OCI-LY7 (cell line): ENCODE results near the gene TRIM59. TPM values are rescaled to one million over a fixed set of nuclear protein-coding genes. Genes with fewer than 3 reads are reported as not detected.

Experiments
- BruUV-seq: library from RNA; stranded (reverse); fragments of 400-500 nt; replicated peaks from 2 replicates; lab custom pipeline; 2021; lab: Mats Ljungman, UMichigan
- CTCF ChIA-PET: fragments of 300-600 bp; sonication (Branson Sonifier 250); formaldehyde crosslinking; loops from one replicate; lab custom pipeline; 2022; ENCODE audit warnings: antibody characterized with exemption; ENCODE audit not compliant: unreplicated experiment; lab: Charles Lee
- POLR2A ChIA-PET: fragments of 300-600 bp; sonication (Branson Sonifier 250); formaldehyde crosslinking; loops from one replicate; lab custom pipeline; 2022; ENCODE audit warnings: antibody characterized with exemption; lab: Charles Lee
- DNase-seq: peaks from one replicate; pipeline ENCODE4 v3.0.0-alpha.2; 2015; ENCODE audit warnings: low spot score
- H2AFZ ChIP-seq: fragments of 200-600 bp; sonication (generic), shearing (Covaris generic); 2 replicates; pipeline ENCODE4 v1.6.1; 2014; ENCODE audit warnings: mild to moderate bottlenecking, antibody characterized with exemption, low read length, moderate library complexity
- H3K27ac ChIP-seq: fragments of 200-600 bp; sonication (generic); 2 replicates; pipeline ENCODE4 v1.5.1; 2014; ENCODE audit warnings: mixed run types, low read depth, mild to moderate bottlenecking, moderate library complexity, low read length, inconsistent platforms; ENCODE audit not compliant: poor library complexity, severe bottlenecking
- H3K36me3 ChIP-seq: fragments of 200-600 bp; sonication (generic); 2 replicates; pipeline ENCODE4 v1.6.1; 2014; ENCODE audit warnings: mild to moderate bottlenecking, antibody characterized with exemption, low read length, moderate library complexity, mixed read lengths; ENCODE audit not compliant: insufficient read depth
- H3K4me1 ChIP-seq: fragments of 200-600 bp; sonication (generic); 2 replicates; pipeline ENCODE4 v1.5.1; 2014; ENCODE audit warnings: mild to moderate bottlenecking, low read length; ENCODE audit not compliant: insufficient read depth, poor library complexity, severe bottlenecking
- H3K4me2 ChIP-seq: fragments of 200-600 bp; sonication (generic); 2 replicates; pipeline ENCODE4 v1.6.1; 2014; ENCODE audit warnings: mild to moderate bottlenecking, low read length
- H3K4me3 ChIP-seq: fragments of 200-600 bp; sonication (generic); 2 replicates; pipeline ENCODE4 v1.5.1; 2014; ENCODE audit warnings: mild to moderate bottlenecking, low read depth, low read length; ENCODE audit not compliant: poor library complexity, severe bottlenecking
- H3K79me2 ChIP-seq: fragments of 200-600 bp; sonication (generic); 2 replicates; pipeline ENCODE4 v1.6.1; 2016; ENCODE audit warnings: low read depth, mild to moderate bottlenecking, low read length, moderate library complexity, mixed read lengths; ENCODE audit not compliant: insufficient read depth
- H3K9me2 ChIP-seq: fragments of 200-600 bp; sonication (generic); 2 replicates; pipeline ENCODE4 v1.6.1; 2016; ENCODE audit warnings: mild to moderate bottlenecking, low read length, mixed read lengths; ENCODE audit not compliant: insufficient read depth
- H3K9me3 ChIP-seq: fragments of 200-600 bp; sonication (generic); 2 replicates; pipeline ENCODE4 v1.6.1; 2014; ENCODE audit warnings: mild to moderate bottlenecking, mixed run types, low read length, mixed read lengths
- H4K20me1 ChIP-seq: fragments of 200-600 bp; sonication (generic); 2 replicates; pipeline ENCODE4 v1.6.1; 2014; ENCODE audit warnings: mild to moderate bottlenecking, antibody characterized with exemption, low read length, moderate library complexity, mixed read lengths; ENCODE audit not compliant: insufficient read depth
- CTCF ChIP-seq: fragments of 200-600 bp; sonication (generic); conservative IDR thresholded peaks from 2 replicates; pipeline ENCODE4 v1.5.1; 2014; ENCODE audit warnings: mild to moderate bottlenecking, antibody characterized with exemption, low read length, moderate library complexity, mixed read lengths
- EZH2phosphoT487 ChIP-seq: fragments of 200-600 bp; sonication (generic); IDR thresholded peaks from 2 replicates; pipeline ENCODE4 v1.6.1; 2018; ENCODE audit warnings: low read depth, borderline replicate concordance, mild to moderate bottlenecking, mixed run types, antibody characterized with exemption, low read length, moderate library complexity, mixed read lengths
- intact Hi-C: fragments of 100-400 bp; cut with micrococcal nuclease; formaldehyde crosslinking; loops from one replicate; pipeline ENCODE4 v1.10.0; 2022; ENCODE audit not compliant: unreplicated experiment
- total RNA-seq, 2 experiments: library from RNA; depleted of rRNA in 1 of 2; stranded (reverse); fragments of >200 nt in 1 of 2; shearing (Covaris generic) in 1 of 2; gene quantifications; 2 replicates each; pipeline ENCODE4 v1.2.3, GENCODE V29; 2014 to 2022

The TRIM59 gene
- total RNA-seq, 2 experiments from 2014 or later: 28.7 to 46.9 TPM

GRCh38 chr3:160417311-160417710, 32.3 kb downstream of the TRIM59 start:
- Histone ChIP-seq H3K9me3 (no peaks in the 10 kb centered on the region), H4K20me1 (peaks cover 46% of the 10 kb centered on the region; the same call in 1 of the 2 replicates), H3K36me3 (peaks cover 99% of the 10 kb centered on the region), H3K4me2 (no peak overlapping the region), H2AFZ (no peak overlapping the region), H3K4me1 (no peaks in the 10 kb centered on the region), H3K9me2 (no peaks in the 10 kb centered on the region), H3K79me2 (peaks cover 93% of the 10 kb centered on the region), H3K27ac (no peak overlapping the region), H3K4me3 (no peak overlapping the region)
- BruUV-seq: no TSS peak
- TF ChIP-seq EZH2phosphoT487 (no peak), CTCF (no peak)
- POLR2A ChIA-PET: interaction anchor here (0.6 to 2.0 kb wide), 5 partner anchors 9 to 385 kb away, joined by 3 to 8 read pairs (median 4); no protein-coding TSS in a partner anchor
- CTCF ChIA-PET: interaction anchor here (0.7 kb wide), 1 partner anchor 9 kb away, joined by 4 read pairs; no protein-coding TSS in a partner anchor
- no peak for DNase-seq
- intact Hi-C loops: no loop called here

- TF ChIP-seq EZH2phosphoT487: no peak
- TF ChIP-seq CTCF: peak; percentile 95
- Histone ChIP-seq H3K9me3 (no peaks in the 10 kb centered on the region), H3K4me3 (no peak overlapping the region), H3K27ac (no peak overlapping the region), H3K4me2 (no peak overlapping the region), H3K36me3 (peaks cover 98% of the 10 kb centered on the region), H2AFZ (no peak overlapping the region), H3K4me1 (no peaks in the 10 kb centered on the region), H3K9me2 (no peaks in the 10 kb centered on the region), H3K79me2 (peaks cover 99% of the 10 kb centered on the region), H4K20me1 (peaks cover 56% of the 10 kb centered on the region)
- DNase-seq: peak; percentile 76
- CTCF ChIA-PET: no interaction called here
- POLR2A ChIA-PET: interaction anchor here (1.0 to 3.5 kb wide), 7 partner anchors 11 to 36 kb away, joined by 3 to 14 read pairs (median 5); partner anchors contain the start of genes SMC4 and TRIM59
- no TSS peak for BruUV-seq
- intact Hi-C loops: no loop called here
Observed at GRCh38 chr3:160413613-160414248, 35.9 kb downstream of the TRIM59 start.

- Histone ChIP-seq H3K27ac (no peak overlapping the region), H3K4me3 (no peak overlapping the region), H3K4me2 (no peak overlapping the region), H2AFZ (no peak overlapping the region), H3K9me3 (no peaks in the 10 kb centered on the region), H3K9me2 (no peaks in the 10 kb centered on the region), H4K20me1 (peaks cover 58% of the 10 kb centered on the region), H3K79me2 (peaks cover 99% of the 10 kb centered on the region), H3K4me1 (no peaks in the 10 kb centered on the region), H3K36me3 (peaks cover 98% of the 10 kb centered on the region)
- intact Hi-C loops: no loop called here
- no TSS peak for BruUV-seq
- TF ChIP-seq CTCF (no peak), EZH2phosphoT487 (no peak)
- ChIA-PET CTCF (no interaction called here), POLR2A (interaction anchor here (0.7 to 3.5 kb wide), 8 partner anchors 9 to 250 kb away, joined by 3 to 14 read pairs (median 8); partner anchors contain the start of genes SMC4 and TRIM59)
- no peak for DNase-seq
Observed at GRCh38 chr3:160412477-160412876, 37.1 kb downstream of the TRIM59 start.
